Mesenchymal stem cell (in vitro differentiated cells and primary cell): ENCODE data around the gene HOXC13.

Experiments
- DNase-seq: peaks from one replicate; pipeline ENCODE4 v3.0.0-alpha.2; 2013
- H2AFZ ChIP-seq: one replicate; pipeline ENCODE4 v1.6.1; 2013; ENCODE audit warnings: low read depth, mild to moderate bottlenecking, control low read depth, inconsistent platforms, low read length, moderate library complexity
- H2AK5ac ChIP-seq: 2 replicates; pipeline ENCODE4 v1.6.1; 2013; ENCODE audit warnings: low read length, moderate library complexity, mild to moderate bottlenecking, inconsistent platforms; ENCODE audit not compliant: severe bottlenecking
- H2BK120ac ChIP-seq: one replicate; pipeline ENCODE4 v1.6.1; 2013; ENCODE audit warnings: low read depth, mild to moderate bottlenecking, inconsistent platforms, low read length, moderate library complexity
- H2BK12ac ChIP-seq, 2 experiments: one replicate each; pipeline ENCODE4 v1.6.1; 2013; ENCODE audit warnings: inconsistent platforms in 2 of 2, low read length in 2 of 2, mild to moderate bottlenecking in 2 of 2, moderate library complexity in 2 of 2, control low read depth in 1 of 2
- H2BK15ac ChIP-seq: one replicate; pipeline ENCODE4 v1.6.1; 2013; ENCODE audit warnings: mild to moderate bottlenecking, low read depth, inconsistent platforms; ENCODE audit not compliant: poor library complexity, severe bottlenecking
- H2BK5ac ChIP-seq: 2 replicates; pipeline ENCODE4 v1.6.1; 2013; ENCODE audit warnings: low read depth, mild to moderate bottlenecking, low read length, control low read depth, inconsistent platforms; ENCODE audit not compliant: poor library complexity, severe bottlenecking
- H3K14ac ChIP-seq, 2 experiments: one replicate each; pipeline ENCODE4 v1.6.1; 2013; ENCODE audit warnings: inconsistent platforms in 2 of 2, low read length in 2 of 2, control low read depth in 1 of 2, mild to moderate bottlenecking in 1 of 2, moderate library complexity in 1 of 2
- H3K18ac ChIP-seq, 2 experiments: one replicate each; pipeline ENCODE4 v1.6.1; 2013; ENCODE audit warnings: inconsistent platforms in 2 of 2, low read length in 2 of 2, control low read depth in 1 of 2, low read depth in 1 of 2, mild to moderate bottlenecking in 1 of 2
- H3K23ac ChIP-seq, 2 experiments: one replicate each; pipeline ENCODE4 v1.6.1; 2013; ENCODE audit warnings: inconsistent platforms in 2 of 2, low read length in 2 of 2, mild to moderate bottlenecking in 2 of 2, moderate library complexity in 2 of 2, control low read depth in 1 of 2
- H3K27ac ChIP-seq: 2 replicates; pipeline ENCODE4 v1.5.1; 2013; ENCODE audit warnings: mild to moderate bottlenecking, moderate library complexity, low read length, control low read depth, inconsistent platforms; ENCODE audit not compliant: poor library complexity, severe bottlenecking
- H3K27me3 ChIP-seq, 2 experiments: 2 replicates each; pipeline versions ENCODE4 v1.6.1 to v1.7.0; 2013; ENCODE audit warnings: low read length in 2 of 2, mild to moderate bottlenecking in 2 of 2, moderate library complexity in 2 of 2, control low read depth in 1 of 2, inconsistent platforms in 1 of 2; ENCODE audit not compliant: control insufficient read depth in 1 of 2, insufficient read depth in 1 of 2
- H3K36me3 ChIP-seq, 2 experiments: 2 replicates each; pipeline versions ENCODE4 v1.6.1 to v1.7.0; 2013; ENCODE audit warnings: low read length in 2 of 2, control low read depth in 1 of 2, inconsistent platforms in 1 of 2, low read depth in 1 of 2, mild to moderate bottlenecking in 1 of 2; ENCODE audit not compliant: insufficient read depth in 2 of 2, control insufficient read depth in 1 of 2
- H3K4ac ChIP-seq, 2 experiments: one replicate each; pipeline ENCODE4 v1.6.1; 2013; ENCODE audit warnings: inconsistent platforms in 2 of 2, low read length in 2 of 2, mild to moderate bottlenecking in 2 of 2, moderate library complexity in 2 of 2, control low read depth in 1 of 2, low read depth in 1 of 2
- H3K4me1 ChIP-seq: 2 replicates; pipeline ENCODE4 v1.6.1; 2013; ENCODE audit warnings: low read depth, low read length, control low read depth; ENCODE audit not compliant: control insufficient read depth, insufficient read depth
- H3K4me2 ChIP-seq: 2 replicates; pipeline ENCODE4 v1.6.1; 2013; ENCODE audit warnings: low read length, mild to moderate bottlenecking, inconsistent platforms; ENCODE audit not compliant: poor library complexity, severe bottlenecking
- H3K4me3 ChIP-seq, 2 experiments: 2 replicates each; pipeline versions ENCODE4 v1.5.1 to v1.7.0; 2013; ENCODE audit warnings: low read length in 2 of 2, mild to moderate bottlenecking in 2 of 2, control low read depth in 1 of 2, low read depth in 1 of 2; ENCODE audit not compliant: insufficient read depth in 1 of 2
- H3K79me1 ChIP-seq: replicated peaks from 2 replicates; pipeline ENCODE4 v1.6.1; 2013; ENCODE audit warnings: mild to moderate bottlenecking, control low read depth, low read length, inconsistent platforms; ENCODE audit not compliant: poor library complexity, severe bottlenecking
- H3K9ac ChIP-seq: 2 replicates; pipeline ENCODE4 v1.7.0; 2013; ENCODE audit warnings: mild to moderate bottlenecking, low read length, moderate library complexity
- H3K9me3 ChIP-seq: 2 replicates; pipeline ENCODE4 v1.7.0; 2013; ENCODE audit warnings: mild to moderate bottlenecking, low read length; ENCODE audit not compliant: control insufficient read depth
- H4K8ac ChIP-seq: one replicate; pipeline ENCODE4 v1.6.1; 2013; ENCODE audit warnings: inconsistent platforms, mild to moderate bottlenecking, low read length, moderate library complexity
- H4K91ac ChIP-seq: one replicate; pipeline ENCODE4 v1.6.1; 2013; ENCODE audit warnings: mild to moderate bottlenecking, low read length, inconsistent platforms
- WGBS: methylation state at CpG from one replicate; pipeline ENCODE4 v1.1.7; 2013; ENCODE audit warnings: mixed read lengths; 5-methylcytosine and 5-hydroxymethylcytosine counted together

Gene HOXC13

GRCh38 chr12:53952871-53953734 is 14.5 kb downstream of the HOXC13 start:
- no peak overlapping the region for H2AFZ ChIP-seq
- H2BK12ac ChIP-seq: no peak overlapping the region
- H3K4me2 ChIP-seq: no peak overlapping the region
- peaks cover 99 to 100% of the 10 kb centered on the region in 2 experiments for H3K27me3 ChIP-seq
- no peaks in the 10 kb centered on the region for H3K79me1 ChIP-seq
- no peak for DNase-seq
- H2BK5ac ChIP-seq: no peak overlapping the region
- no peak overlapping the region for H3K4me3 ChIP-seq
- H3K9me3 ChIP-seq: peaks cover 12% of the 10 kb centered on the region
- no peak overlapping the region for H3K23ac ChIP-seq
- 9% methylated on average over 36 of the region's 38 CpGs for WGBS
- H2AK5ac ChIP-seq: no peak overlapping the region
- no peak overlapping the region for H3K18ac ChIP-seq
- no peak overlapping the region for H3K9ac ChIP-seq
- no peak overlapping the region for H3K27ac ChIP-seq
- no peak overlapping the region for H3K14ac ChIP-seq
- no peak overlapping the region for H4K91ac ChIP-seq
- H4K8ac ChIP-seq: no peak overlapping the region
- no peak overlapping the region for H2BK15ac ChIP-seq
- H3K4ac ChIP-seq: no peak overlapping the region
- peaks cover 24% of the 10 kb centered on the region for H3K4me1 ChIP-seq
- H2BK120ac ChIP-seq: no peak overlapping the region
- H3K36me3 ChIP-seq: peaks cover 0 to 9% of the 10 kb centered on the region in 2 experiments

- Histone ChIP-seq H3K79me1 (no peaks in the 10 kb centered on the region), H2AK5ac (no peak overlapping the region), H2BK5ac (no peak overlapping the region), H2BK12ac (no peak overlapping the region), H3K36me3 (peaks cover 0 to 9% of the 10 kb centered on the region in 2 experiments), H4K91ac (no peak overlapping the region), H3K9me3 (peaks cover 10% of the 10 kb centered on the region), H3K27me3 (peaks cover 99 to 100% of the 10 kb centered on the region in 2 experiments), H2BK120ac (no peak overlapping the region), H3K4me2 (no peak overlapping the region), H3K27ac (no peak overlapping the region), H3K23ac (no peak overlapping the region), H2BK15ac (no peak overlapping the region), H3K14ac (no peak overlapping the region), H3K9ac (no peak overlapping the region), H3K18ac (no peak overlapping the region), H2AFZ (no peak overlapping the region), H3K4ac (no peak overlapping the region), H3K4me3 (no peak overlapping the region), H3K4me1 (peaks cover 24% of the 10 kb centered on the region), H4K8ac (no peak overlapping the region)
- WGBS: 23% methylated on average over 7 of the region's 19 CpGs
- DNase-seq: no peak
These were observed 15.4 kb downstream of the HOXC13 start for GRCh38 chr12:53953831-53954693.

- peaks cover 9% of the 10 kb centered on the region for H3K9me3 ChIP-seq
- no peak within 1 kb of the TSS for H3K4me3 ChIP-seq
- peak within 1 kb of the TSS; percentile 7 for H4K91ac ChIP-seq
- H2BK5ac ChIP-seq: no peak within 1 kb of the TSS
- peaks cover 99 to 100% of the 10 kb centered on the region in 2 experiments for H3K27me3 ChIP-seq
- no peak within 1 kb of the TSS for H3K27ac ChIP-seq
- H3K14ac ChIP-seq: no peak within 1 kb of the TSS
- H2BK12ac ChIP-seq: no peak within 1 kb of the TSS
- WGBS: 13% methylated on average over 13 of the region's 20 CpGs
- no peak within 1 kb of the TSS for H3K4ac ChIP-seq
- no peak for DNase-seq
- H3K9ac ChIP-seq: no peak within 1 kb of the TSS
- no peak within 1 kb of the TSS for H2AFZ ChIP-seq
- H3K4me1 ChIP-seq: peaks cover 24% of the 10 kb centered on the region
- no peak within 1 kb of the TSS for H3K18ac ChIP-seq
- peaks cover 0 to 9% of the 10 kb centered on the region in 2 experiments for H3K36me3 ChIP-seq
- peak within 1 kb of the TSS in 1 of 2 experiments; percentile 63 for H3K23ac ChIP-seq
- no peak within 1 kb of the TSS for H4K8ac ChIP-seq
- H3K79me1 ChIP-seq: no peaks in the 10 kb centered on the region
- no peak within 1 kb of the TSS for H3K4me2 ChIP-seq
- H2AK5ac ChIP-seq: no peak within 1 kb of the TSS
- no peak within 1 kb of the TSS for H2BK120ac ChIP-seq
- H2BK15ac ChIP-seq: no peak within 1 kb of the TSS
These were observed 16.0 kb downstream of the HOXC13 start, which contains the start of gene HOXC12 for GRCh38 chr12:53954694-53955035. HOXC12 (plus strand) TSS chr12:53954903; CDS start chr12:53954930, 27 bp downstream.
